Muscle layer of duodenum (tissue), 2 donors: ENCODE data around the gene RGCC.
A peak's percentile ranks its signal among the peaks of the same experiment; 100 is the strongest.

Source experiments
- H3K27ac ChIP-seq: one replicate; pipeline ENCODE4 v1.7.0; 2013; ENCODE audit warnings: mild to moderate bottlenecking, low read length
- H3K27me3 ChIP-seq: one replicate; pipeline ENCODE4 v1.7.0; 2013; ENCODE audit warnings: low read depth, mild to moderate bottlenecking, control low read depth, low read length
- H3K36me3 ChIP-seq, 2 donors: one replicate each; pipeline ENCODE4 v1.7.0; 2013; ENCODE audit warnings: low read length in 2 of 2, control low read depth in 1 of 2, mild to moderate bottlenecking in 1 of 2; ENCODE audit not compliant: insufficient read depth in 2 of 2, control insufficient read depth in 1 of 2
- H3K4me1 ChIP-seq, 2 donors: one replicate each; pipeline ENCODE4 v1.7.0; 2013; ENCODE audit warnings: low read length in 2 of 2, mild to moderate bottlenecking in 2 of 2, control low read depth in 1 of 2, moderate library complexity in 1 of 2; ENCODE audit not compliant: insufficient read depth in 2 of 2, control insufficient read depth in 1 of 2
- H3K4me3 ChIP-seq, 2 donors: one replicate each; pipeline ENCODE4 v1.7.0; 2013; ENCODE audit warnings: low read length in 2 of 2, low read depth in 1 of 2, mild to moderate bottlenecking in 1 of 2
- H3K9me3 ChIP-seq, 2 donors: one replicate each; pipeline ENCODE4 v1.7.0; 2013; ENCODE audit warnings: low read length in 2 of 2, control low read depth in 1 of 2, mild to moderate bottlenecking in 1 of 2; ENCODE audit not compliant: control insufficient read depth in 1 of 2
- donor health status: healthy.

The RGCC gene

GRCh38 chr13:41456768-41457588 is at the start of gene RGCC:
TSS of gene RGCC (plus strand) at chr13:41457550. CDS start at chr13:41457708, 158 bp downstream.
- Histone ChIP-seq H3K9me3 (no peaks in the 10 kb centered on the region), H3K4me1 (peaks cover 6 to 23% of the 10 kb centered on the region in 2 donors), H3K36me3 (no peaks in the 10 kb centered on the region), H3K27me3 (peaks cover 14% of the 10 kb centered on the region), H3K4me3 (peak within 1 kb of the TSS; percentile 68 to 79), H3K27ac (no peak within 1 kb of the TSS)

- Histone ChIP-seq H3K27me3 (no peaks in the 10 kb centered on the region), H3K9me3 (peaks cover 0 to 4% of the 10 kb centered on the region in 2 donors), H3K4me3 (no peak overlapping the region), H3K36me3 (no peaks in the 10 kb centered on the region), H3K4me1 (no peaks in the 10 kb centered on the region), H3K27ac (no peak overlapping the region)
These were observed 49.2 kb upstream of the RGCC start for GRCh38 chr13:41408121-41408520.

GRCh38 chr13:41408746-41409145 is 48.6 kb upstream of the RGCC start:
- Histone ChIP-seq H3K4me3 (no peak overlapping the region), H3K27ac (no peak overlapping the region), H3K36me3 (no peaks in the 10 kb centered on the region), H3K27me3 (no peaks in the 10 kb centered on the region), H3K9me3 (peaks cover 0 to 3% of the 10 kb centered on the region in 2 donors), H3K4me1 (no peaks in the 10 kb centered on the region)

GRCh38 chr13:41409611-41410010 is 47.7 kb upstream of the RGCC start:
- Histone ChIP-seq H3K9me3 (no peaks in the 10 kb centered on the region), H3K27ac (no peak overlapping the region), H3K4me3 (no peak overlapping the region), H3K4me1 (no peaks in the 10 kb centered on the region), H3K36me3 (no peaks in the 10 kb centered on the region), H3K27me3 (no peaks in the 10 kb centered on the region)

- H3K27me3 ChIP-seq, result no peaks in the 10 kb centered on the region
- H3K36me3 ChIP-seq, result no peaks in the 10 kb centered on the region
- H3K27ac ChIP-seq, result no peak overlapping the region
- H3K4me1 ChIP-seq, result no peaks in the 10 kb centered on the region
- H3K9me3 ChIP-seq, result no peaks in the 10 kb centered on the region
- H3K4me3 ChIP-seq, result no peak overlapping the region
These were observed 46.3 kb upstream of the RGCC start for GRCh38 chr13:41411060-41411459.

- H3K4me1 ChIP-seq, result no peaks in the 10 kb centered on the region
- no peaks in the 10 kb centered on the region for H3K9me3 ChIP-seq
- no peak overlapping the region for H3K4me3 ChIP-seq
- no peaks in the 10 kb centered on the region for H3K36me3 ChIP-seq
- no peaks in the 10 kb centered on the region for H3K27me3 ChIP-seq
- no peak overlapping the region for H3K27ac ChIP-seq
These were observed 45.8 kb upstream of the RGCC start for GRCh38 chr13:41411522-41411921.

- no peaks in the 10 kb centered on the region for H3K4me1 ChIP-seq
These were observed 43.5 kb upstream of the RGCC start for GRCh38 chr13:41413872-41414271.

GRCh38 chr13:41416276-41416675 is 41.1 kb upstream of the RGCC start:
- Histone ChIP-seq H3K36me3 (no peaks in the 10 kb centered on the region), H3K4me1 (no peaks in the 10 kb centered on the region), H3K27ac (no peak overlapping the region), H3K9me3 (no peaks in the 10 kb centered on the region), H3K27me3 (no peaks in the 10 kb centered on the region), H3K4me3 (no peak overlapping the region)

More at GRCh38 chr13:41413872-41414271, 43.5 kb upstream of the RGCC start:
- no peak overlapping the region for H3K27ac ChIP-seq
- H3K4me3 ChIP-seq, result no peak overlapping the region
- H3K36me3 ChIP-seq, result no peaks in the 10 kb centered on the region
- H3K9me3 ChIP-seq, result no peaks in the 10 kb centered on the region
- H3K27me3 ChIP-seq, result no peaks in the 10 kb centered on the region

GRCh38 chr13:41418027-41418426 is 39.3 kb upstream of the RGCC start:
- H3K9me3 ChIP-seq, result no peaks in the 10 kb centered on the region
- H3K4me3 ChIP-seq, result no peak overlapping the region
- H3K4me1 ChIP-seq, result no peaks in the 10 kb centered on the region
- no peaks in the 10 kb centered on the region for H3K36me3 ChIP-seq
- H3K27me3 ChIP-seq, result no peaks in the 10 kb centered on the region
- H3K27ac ChIP-seq, result no peak overlapping the region

GRCh38 chr13:41418731-41419130 is 38.6 kb upstream of the RGCC start:
- H3K36me3 ChIP-seq, result no peaks in the 10 kb centered on the region
- no peaks in the 10 kb centered on the region for H3K27me3 ChIP-seq
- H3K27ac ChIP-seq, result no peak overlapping the region
- H3K4me3 ChIP-seq, result no peak overlapping the region
- no peaks in the 10 kb centered on the region for H3K4me1 ChIP-seq
- H3K9me3 ChIP-seq, result no peaks in the 10 kb centered on the region

- Histone ChIP-seq H3K9me3 (no peaks in the 10 kb centered on the region), H3K4me1 (no peaks in the 10 kb centered on the region), H3K4me3 (no peak overlapping the region), H3K27ac (no peak overlapping the region), H3K36me3 (no peaks in the 10 kb centered on the region), H3K27me3 (no peaks in the 10 kb centered on the region)
These were observed 38.1 kb upstream of the RGCC start for GRCh38 chr13:41419206-41419605.

GRCh38 chr13:41420146-41420545 is 37.2 kb upstream of the RGCC start:
- Histone ChIP-seq H3K27me3 (no peaks in the 10 kb centered on the region), H3K4me1 (no peaks in the 10 kb centered on the region), H3K4me3 (no peak overlapping the region), H3K9me3 (no peaks in the 10 kb centered on the region), H3K36me3 (no peaks in the 10 kb centered on the region), H3K27ac (no peak overlapping the region)
